Measurements from ENCODE around the gene CCDC102B. TPM values are rescaled to one million over a fixed set of nuclear protein-coding genes. Genes with fewer than 3 reads are reported as not detected.

CCDC102B gene
- total RNA-seq, 2 donors from 2014 or later, result 10.6 to 24.6 TPM

- Histone ChIP-seq H3K4me3 (no peak overlapping the region), H3K4me1 (ENCODE audit: control insufficient read depth in 1 of 2, low read depth in 2 of 2) (no peaks in the 10 kb centered on the region), H3K27ac (no peak overlapping the region), H3K27me3 (replicated peaks; ENCODE audit: insufficient read depth) (no peaks in the 10 kb centered on the region), H3K36me3 (no peaks in the 10 kb centered on the region), H3K9me3 (no peaks in the 10 kb centered on the region)
- DNase-seq (ENCODE audit: low spot score) (no peak), ATAC-seq (ENCODE audit: insufficient number of reproducible peaks, low FRiP score, low read depth) (no peak)
- no peak for TF ChIP-seq CTCF (IDR thresholded peaks at IDR 0.05)
These were observed 193.4 kb downstream of the CCDC102B start for GRCh38 chr18:68991286-68991685.

GRCh38 chr18:68992719-68993482 lies 195.0 kb downstream of the CCDC102B start:
- no peaks in the 10 kb centered on the region for H3K4me1 ChIP-seq (ENCODE audit: control insufficient read depth in 1 of 2, low read depth in 2 of 2)
- no peak for DNase-seq (ENCODE audit: low spot score)
- no peak overlapping the region for H3K4me3 ChIP-seq
- no peaks in the 10 kb centered on the region for H3K27me3 ChIP-seq (replicated peaks; ENCODE audit: insufficient read depth)
- H3K27ac ChIP-seq, result no peak overlapping the region
- H3K9me3 ChIP-seq, result no peaks in the 10 kb centered on the region
- TF ChIP-seq CTCF (IDR thresholded peaks at IDR 0.05), result no peak
- ATAC-seq (ENCODE audit: insufficient number of reproducible peaks, low FRiP score, low read depth), result no peak
- no peaks in the 10 kb centered on the region for H3K36me3 ChIP-seq

- Histone ChIP-seq H3K4me1 (ENCODE audit: control insufficient read depth in 1 of 2, low read depth in 2 of 2) (no peaks in the 10 kb centered on the region), H3K27ac (no peak overlapping the region), H3K9me3 (no peaks in the 10 kb centered on the region), H3K36me3 (no peaks in the 10 kb centered on the region), H3K4me3 (no peak overlapping the region), H3K27me3 (replicated peaks; ENCODE audit: insufficient read depth) (no peaks in the 10 kb centered on the region)
- ATAC-seq (ENCODE audit: insufficient number of reproducible peaks, low FRiP score, low read depth) (no peak), DNase-seq (ENCODE audit: low spot score) (no peak)
- TF ChIP-seq CTCF (IDR thresholded peaks at IDR 0.05), result no peak
These were observed 197.8 kb downstream of the CCDC102B start for GRCh38 chr18:68995675-68996074.

- Histone ChIP-seq H3K27ac (no peak overlapping the region), H3K9me3 (no peaks in the 10 kb centered on the region), H3K4me1 (ENCODE audit: control insufficient read depth in 1 of 2, low read depth in 2 of 2) (no peaks in the 10 kb centered on the region), H3K4me3 (no peak overlapping the region), H3K27me3 (replicated peaks; ENCODE audit: insufficient read depth) (no peaks in the 10 kb centered on the region), H3K36me3 (no peaks in the 10 kb centered on the region)
- no peak for DNase-seq (ENCODE audit: low spot score)
- ATAC-seq (ENCODE audit: insufficient number of reproducible peaks, low FRiP score, low read depth), result no peak
- TF ChIP-seq CTCF (IDR thresholded peaks at IDR 0.05), result no peak
These were observed 200.0 kb downstream of the CCDC102B start for GRCh38 chr18:68997845-68998244.

GRCh38 chr18:69000366-69000765 lies 202.5 kb downstream of the CCDC102B start:
- no peak overlapping the region for H3K4me3 ChIP-seq
- no peak for TF ChIP-seq CTCF (IDR thresholded peaks at IDR 0.05)
- H3K27me3 ChIP-seq (replicated peaks; ENCODE audit: insufficient read depth), result no peaks in the 10 kb centered on the region
- no peak for DNase-seq (ENCODE audit: low spot score)
- no peaks in the 10 kb centered on the region for H3K9me3 ChIP-seq
- H3K4me1 ChIP-seq (ENCODE audit: control insufficient read depth in 1 of 2, low read depth in 2 of 2), result no peaks in the 10 kb centered on the region
- ATAC-seq (ENCODE audit: insufficient number of reproducible peaks, low FRiP score, low read depth), result no peak
- H3K36me3 ChIP-seq, result no peaks in the 10 kb centered on the region
- H3K27ac ChIP-seq, result no peak overlapping the region

Data from thoracic aorta (tissue), 2 donors.